CD4-positive, alpha-beta T cell treated with Interleukin-12 subunit alpha and Interleukin-12 subunit beta, for 1 hour (primary cell): ENCODE measurements around the gene RPTOR.
"Not testable (repeated sequence)": the region's sequence is repeated elsewhere in the genome, so short reads cannot be mapped to it uniquely, and the experiment has no call there.

Experiments
- DNase-seq: peaks from one replicate; pipeline ENCODE4 v3.0.0-alpha.2; 2020

Gene RPTOR

GRCh38 chr17:80516171-80516932 is 28.3 kb upstream of the RPTOR start:
- DNase-seq = no peak

GRCh38 chr17:80517641-80518040 is 27.0 kb upstream of the RPTOR start:
- DNase-seq = no peak

- no peak for DNase-seq
Observed at GRCh38 chr17:80518392-80518791, 26.2 kb upstream of the RPTOR start.

GRCh38 chr17:80519091-80519781 is 25.4 kb upstream of the RPTOR start:
- DNase-seq = no peak

GRCh38 chr17:80520810-80521455 is 23.7 kb upstream of the RPTOR start:
- no peak for DNase-seq

GRCh38 chr17:80523054-80523744 is 21.4 kb upstream of the RPTOR start:
- DNase-seq = no peak

GRCh38 chr17:80523956-80524712 is 20.5 kb upstream of the RPTOR start:
- no peak for DNase-seq

- DNase-seq = no peak
Observed at GRCh38 chr17:80526116-80526910, 18.3 kb upstream of the RPTOR start.

- DNase-seq = no peak
Observed at GRCh38 chr17:80527016-80527645, 17.5 kb upstream of the RPTOR start.

GRCh38 chr17:80528536-80528935 is 16.1 kb upstream of the RPTOR start:
- no peak for DNase-seq

GRCh38 chr17:80529104-80529903 is 15.3 kb upstream of the RPTOR start:
- DNase-seq = no peak

- no peak for DNase-seq
Observed at GRCh38 chr17:80529904-80530292, 14.7 kb upstream of the RPTOR start.

- no peak for DNase-seq
Observed at GRCh38 chr17:80531400-80531799, 13.2 kb upstream of the RPTOR start.

- not testable (repeated sequence) for DNase-seq
Observed at GRCh38 chr17:80537386-80537785, 7.3 kb upstream of the RPTOR start.

GRCh38 chr17:80538484-80538883 is 6.2 kb upstream of the RPTOR start:
- no peak for DNase-seq

GRCh38 chr17:80539022-80539641 is 5.5 kb upstream of the RPTOR start:
- no peak for DNase-seq

- no peak for DNase-seq
Observed at GRCh38 chr17:80545499-80545826, 825 bp downstream of the RPTOR start.

GRCh38 chr17:80546267-80546666 is 1.6 kb downstream of the RPTOR start:
- DNase-seq = no peak

- DNase-seq = no peak
Observed at GRCh38 chr17:80552523-80552922, 7.9 kb downstream of the RPTOR start.

GRCh38 chr17:80555266-80555665 is 10.6 kb downstream of the RPTOR start:
- DNase-seq = no peak
